DMS53 treated with DMSO at 0.1 percent for 48 hours (cell line): ENCODE measurements around the gene COL12A1.
A peak's percentile ranks its signal among the peaks of the same experiment; 100 is the strongest.

Experiments
- DNase-seq: peaks from one replicate; lab custom pipeline; 2025; ENCODE audit not compliant: unreplicated experiment; lab: John Stamatoyannopoulos, UW

COL12A1 gene

GRCh38 chr6:75145211-75145610 is 60.6 kb downstream of the COL12A1 start:
- no peak for DNase-seq

GRCh38 chr6:75144386-75144785 is 61.5 kb downstream of the COL12A1 start:
- peak; percentile 49 for DNase-seq

- DNase-seq: no peak
These were observed 62.7 kb downstream of the COL12A1 start for GRCh38 chr6:75143191-75143590.

GRCh38 chr6:75142721-75143120 is 63.1 kb downstream of the COL12A1 start:
- DNase-seq: no peak

- DNase-seq: no peak
These were observed 70.0 kb downstream of the COL12A1 start for GRCh38 chr6:75135876-75136275.

- no peak for DNase-seq
These were observed 70.4 kb downstream of the COL12A1 start for GRCh38 chr6:75135450-75135849.

GRCh38 chr6:75130784-75131183 is 75.1 kb downstream of the COL12A1 start:
- DNase-seq: no peak

GRCh38 chr6:75128878-75129570 is 76.8 kb downstream of the COL12A1 start:
- DNase-seq: no peak

- no peak for DNase-seq
These were observed 79.3 kb downstream of the COL12A1 start for GRCh38 chr6:75126518-75126917.

GRCh38 chr6:75124983-75125382 is 80.9 kb downstream of the COL12A1 start:
- DNase-seq: no peak

GRCh38 chr6:75124085-75124484 is 81.8 kb downstream of the COL12A1 start:
- no peak for DNase-seq

- DNase-seq: no peak
These were observed 86.8 kb downstream of the COL12A1 start for GRCh38 chr6:75118925-75119515.

GRCh38 chr6:75117701-75118100 is 88.2 kb downstream of the COL12A1 start:
- no peak for DNase-seq

- no peak for DNase-seq
These were observed 88.9 kb downstream of the COL12A1 start for GRCh38 chr6:75116946-75117345.

- no peak for DNase-seq
These were observed 90.4 kb downstream of the COL12A1 start for GRCh38 chr6:75115481-75115880.

GRCh38 chr6:75114806-75115205 is 91.0 kb downstream of the COL12A1 start:
- no peak for DNase-seq

- no peak for DNase-seq
These were observed 91.7 kb downstream of the COL12A1 start for GRCh38 chr6:75114195-75114594.

GRCh38 chr6:75113446-75113845 is 92.4 kb downstream of the COL12A1 start:
- no peak for DNase-seq

GRCh38 chr6:75109765-75110164 is 96.1 kb downstream of the COL12A1 start:
- DNase-seq: no peak

GRCh38 chr6:75109022-75109421 is 96.8 kb downstream of the COL12A1 start:
- no peak for DNase-seq

- no peak for DNase-seq
These were observed 97.4 kb downstream of the COL12A1 start for GRCh38 chr6:75108333-75108974.

GRCh38 chr6:75107913-75108312 is 97.9 kb downstream of the COL12A1 start:
- DNase-seq: no peak
